ENCODE data around the gene HCFC2. TPM values are rescaled to one million over a fixed set of nuclear protein-coding genes. Genes with fewer than 3 reads are reported as not detected.

Gene HCFC2
- total and polyA plus RNA-seq, 2 of the 8 experiments (the other 6 are each of a cell fraction or from before 2014, with no cell fraction given): 0.62 to 1.8 TPM

GRCh38 chr12:104079024-104079423 lies 14.7 kb downstream of the HCFC2 start:
- Histone ChIP-seq H4K91ac (replicated peaks; ENCODE audit: insufficient read length, low read length) (no peak overlapping the region), H2BK5ac (ENCODE audit: low read depth, low read length) (no peak overlapping the region), H3K4me2 (ENCODE audit: insufficient read depth in 1 of 2, low read depth in 2 of 2, low read length in 2 of 2) (no peak overlapping the region), H2AFZ (ENCODE audit: low read length) (no peak overlapping the region), H2BK20ac (ENCODE audit: low read length) (no peak overlapping the region), H3K4me1 (replicated peaks in 1 of 4; ENCODE audit: control insufficient read depth in 3 of 4, insufficient read depth in 4 of 4, low read length in 3 of 4) (no peaks in the 10 kb centered on the region), H2AK5ac (ENCODE audit: low read depth, low read length) (no peak overlapping the region), H3K23me2 (ENCODE audit: low read depth, low read length) (no peaks in the 10 kb centered on the region), H4K5ac (ENCODE audit: insufficient read length, low read depth, low read length) (no peak overlapping the region), H3K9me3 (ENCODE audit: insufficient read depth in 2 of 2, low read depth in 1 of 2, low read length in 1 of 2) (no peaks in the 10 kb centered on the region), H3K36me3 (ENCODE audit: control insufficient read depth in 2 of 4, insufficient read depth in 4 of 4, low read length in 3 of 4) (no peaks in the 10 kb centered on the region), H3K79me2 (ENCODE audit: control insufficient read depth in 1 of 2, insufficient read depth in 2 of 2, low read length in 2 of 2) (no peaks in the 10 kb centered on the region), H3K56ac (replicated peaks; ENCODE audit: insufficient read length, low read depth, low read length) (no peak overlapping the region), H3K23ac (ENCODE audit: insufficient read length) (no peak overlapping the region), H3K4me3 (ENCODE audit: extremely low read depth in 1 of 4, insufficient read depth in 2 of 4, low read depth in 3 of 4, low read length in 4 of 4) (no peak overlapping the region), H3K27ac (ENCODE audit: low read depth, low read length) (no peak overlapping the region), H3K27me3 (replicated peaks in 1 of 4; ENCODE audit: control insufficient read depth in 3 of 4, extremely low read depth in 1 of 4, insufficient read depth in 3 of 4, low read length in 3 of 4) (no peaks in the 10 kb centered on the region), H3K14ac (ENCODE audit: insufficient read length) (no peak overlapping the region), H4K8ac (ENCODE audit: extremely low read depth, insufficient read depth, low read length) (no peak overlapping the region), H2BK12ac (ENCODE audit: low read depth, low read length) (no peak overlapping the region), H3K4ac (replicated peaks; ENCODE audit: insufficient read length, low read depth, low read length) (no peak overlapping the region), H2BK15ac (ENCODE audit: low read length) (no peak overlapping the region), H4K20me1 (replicated peaks in 1 of 2; ENCODE audit: control insufficient read depth in 1 of 2, insufficient read depth in 2 of 2, low read length in 2 of 2) (no peaks in the 10 kb centered on the region), H3K9ac (replicated peaks in 1 of 4; ENCODE audit: extremely low read depth in 1 of 4, low read depth in 3 of 4, low read length in 3 of 4) (no peak overlapping the region), H2BK120ac (replicated peaks; ENCODE audit: low read depth, low read length) (no peak overlapping the region), H3K79me1 (ENCODE audit: low read depth, low read length) (no peaks in the 10 kb centered on the region), H3K18ac (ENCODE audit: extremely low read depth, low read length) (no peak overlapping the region)
- no peak for FAIRE-seq
- TF ChIP-seq CBX8 (IDR thresholded peaks at IDR 0.05; ENCODE audit: borderline replicate concordance, low read depth, low read length): no peak
- TF ChIP-seq SIX5 (IDR thresholded peaks at IDR 0.05; ENCODE audit: low read depth, low read length): no peak
- TF ChIP-seq NANOG (IDR thresholded peaks at IDR 0.05; ENCODE audit: insufficient read depth, low read depth, low read length, poor library complexity, severe bottlenecking): no peak
- no peak for TF ChIP-seq JUND (IDR thresholded peaks at IDR 0.05; ENCODE audit: low read length)
- no peak for TF ChIP-seq HDAC2 (IDR thresholded peaks at IDR 0.05; ENCODE audit: borderline replicate concordance in 1 of 2, low read depth in 2 of 2, low read length in 2 of 2)
- no peak for TF ChIP-seq BACH1 (IDR thresholded peaks at IDR 0.05; ENCODE audit: low read length)
- no peak for TF ChIP-seq SP4 (IDR thresholded peaks at IDR 0.05; ENCODE audit: low read length)
- no peak for TF ChIP-seq KDM1A (IDR thresholded peaks at IDR 0.05; ENCODE audit: borderline replicate concordance, low read length)
- no peak for TF ChIP-seq CHD1 (IDR thresholded peaks at IDR 0.05; ENCODE audit: low read depth, low read length)
- TF ChIP-seq SRF (IDR thresholded peaks at IDR 0.05; ENCODE audit: low read depth, low read length): no peak
- TF ChIP-seq RXRA (IDR thresholded peaks at IDR 0.05; ENCODE audit: insufficient read depth, low read depth, low read length): no peak
- no peak for TF ChIP-seq CBX5 (IDR thresholded peaks at IDR 0.05; ENCODE audit: low read depth, low read length)
- TF ChIP-seq BRCA1 (IDR thresholded peaks at IDR 0.05; ENCODE audit: low read depth, low read length): no peak
- DNase-seq (ENCODE audit: low read depth in 1 of 2, low spot score in 2 of 2): no peak
- ChIA-PET POLR2A (ENCODE audit: partially characterized antibody) (interaction anchor here (1.2 to 1.3 kb wide), 2 partner anchors 15 to 59 kb away, joined by 4 read pairs; partner anchors contain the start of genes HCFC2 and NFYB), CTCF (ENCODE audit: partially characterized antibody) (interaction anchor here (1.3 to 2.0 kb wide), 3 partner anchors 11 to 30 kb away, joined by 3 to 9 read pairs (median 8); no protein-coding TSS in a partner anchor)
- WGBS, 2 experiments (ENCODE audit: extremely low coverage in 1 of 2, insufficient coverage in 1 of 2, insufficient read length in 1 of 2, insufficient replicate concordance in 2 of 2, low coverage in 1 of 2, low lambda C conversion rate in 2 of 2, missing lambda C conversion rate in 1 of 2): 90% methylated on average over 1 of the region's 1 CpG; no CpG with 5 or more reads in 1 of the 2 experiments

Measured in H1 (cell line).